Panc1 (cell line): ENCODE results near the gene NPTXR. TPM values are rescaled to one million over a fixed set of nuclear protein-coding genes. Genes with fewer than 3 reads are reported as not detected.

Experiments
- ATAC-seq: fragments of 200-7000 bp; cut with Tn5 transposase; 2 replicates; pipeline ENCODE4 v1.9.1; 2020; ENCODE audit warnings: mild to moderate bottlenecking, moderate library complexity
- BruUV-seq: library from RNA; stranded (reverse); fragments of 400-500 nt; replicated peaks from 2 replicates; lab custom pipeline; 2021; lab: Mats Ljungman, UMichigan
- CTCF ChIA-PET: fragments of 300-600 bp; sonication (Branson Sonifier 250); formaldehyde crosslinking; loops from one replicate; lab custom pipeline; 2022; ENCODE audit warnings: antibody characterized with exemption; lab: Charles Lee
- POLR2A ChIA-PET: fragments of 300-600 bp; sonication (Branson Sonifier 250); formaldehyde crosslinking; loops from one replicate; lab custom pipeline; 2022; ENCODE audit warnings: antibody characterized with exemption; lab: Charles Lee
- DNase-seq: peaks from one replicate; pipeline ENCODE4 v3.0.0-alpha.2; 2010; ENCODE audit warnings: low read depth, low spot score
- H3K27ac ChIP-seq: 2 replicates; pipeline ENCODE4 v1.5.1; 2011; ENCODE audit warnings: mild to moderate bottlenecking, low read length, inconsistent platforms
- H3K27me3 ChIP-seq: fragments of 200-500 bp; sonication (Bioruptor generic); 2 replicates; pipeline ENCODE4 v1.6.0; 2014; ENCODE audit warnings: low read length, inconsistent platforms; ENCODE audit not compliant: control insufficient read depth, insufficient read depth
- H3K36me3 ChIP-seq: fragments of 200-500 bp; sonication (Bioruptor generic); 2 replicates; pipeline ENCODE4 v1.5.1; 2014; ENCODE audit warnings: inconsistent platforms, mild to moderate bottlenecking, low read length, moderate library complexity; ENCODE audit not compliant: control insufficient read depth, insufficient read depth
- H3K4me1 ChIP-seq: 2 replicates; pipeline ENCODE4 v1.5.1; 2011; ENCODE audit warnings: inconsistent platforms, mild to moderate bottlenecking, low read length, moderate library complexity; ENCODE audit not compliant: control insufficient read depth, insufficient read depth
- H3K4me3 ChIP-seq, 2 experiments: 2 replicates each; pipeline ENCODE4 v1.5.1; 2011 to 2012; ENCODE audit warnings: low read depth in 2 of 2, low read length in 2 of 2, mild to moderate bottlenecking in 2 of 2, inconsistent platforms in 1 of 2, moderate library complexity in 1 of 2
- H3K9me3 ChIP-seq: fragments of 200-500 bp; sonication (Bioruptor generic); 2 replicates; pipeline ENCODE4 v1.5.1; 2014; ENCODE audit warnings: low read depth, mild to moderate bottlenecking, inconsistent platforms, low read length, moderate library complexity; ENCODE audit not compliant: control insufficient read depth, insufficient read depth
- CTCF ChIP-seq: fragments of 450-650 bp; IDR thresholded peaks from 2 replicates; pipeline ENCODE4 v1.5.1; 2017; ENCODE audit warnings: mild to moderate bottlenecking
- POLR2AphosphoS5 ChIP-seq: IDR thresholded peaks from 2 replicates; pipeline ENCODE4 v1.6.1; 2012; ENCODE audit warnings: mild to moderate bottlenecking, low read depth, low read length, moderate library complexity
- REST ChIP-seq, 2 experiments: IDR thresholded peaks; 2 replicates each; pipeline ENCODE4 v1.6.1; 2011 to 2012; ENCODE audit warnings: low read depth in 2 of 2, control low read depth in 1 of 2, low read length in 1 of 2, mild to moderate bottlenecking in 1 of 2, moderate library complexity in 1 of 2; ENCODE audit not compliant: insufficient read depth in 1 of 2
- SIN3A ChIP-seq: IDR thresholded peaks from 2 replicates; pipeline ENCODE4 v1.6.1; 2012; ENCODE audit warnings: low read depth, mild to moderate bottlenecking, low read length, moderate library complexity, borderline replicate concordance; ENCODE audit not compliant: insufficient read depth
- TCF7L2 ChIP-seq: IDR thresholded peaks from 2 replicates; pipeline ENCODE4 v1.6.1; 2011; ENCODE audit warnings: mild to moderate bottlenecking, low read depth, low read length, inconsistent platforms
- in situ Hi-C: cut with HindIII; loops from 2 replicates; pipeline ENCODE4 v1.10.0; 2016; ENCODE audit warnings: low sequenced_read_pairs, low pct_unique_long_range_greater_than_20kb
- intact Hi-C: fragments of 100-400 bp; cut with micrococcal nuclease; formaldehyde crosslinking; loops from one replicate; pipeline ENCODE4 v1.10.0; 2022; ENCODE audit not compliant: unreplicated experiment
- total RNA-seq: library from RNA; stranded (reverse); gene quantifications from one replicate; pipeline ENCODE4 v1.2.1, GENCODE V29; 2021; ENCODE audit not compliant: unreplicated experiment

The NPTXR gene
- total RNA-seq, 1 experiment from 2014 or later = 32.6 TPM

GRCh38 chr22:38834991-38835390 lies 8.8 kb downstream of the NPTXR start:
- ChIA-PET POLR2A (interaction anchor here (0.7 kb wide), 1 partner anchor 456 kb away, joined by 4 read pairs; no protein-coding TSS in a partner anchor), CTCF (no interaction called here)
- BruUV-seq = no TSS peak
- TF ChIP-seq TCF7L2 = no peak
- TF ChIP-seq POLR2AphosphoS5 = no peak
- TF ChIP-seq REST (IDR thresholded peaks at IDR 0.05; ENCODE audit: insufficient read depth in 1 of 2, low read depth in 2 of 2, low read length in 1 of 2) = no peak
- TF ChIP-seq SIN3A = no peak
- no peak for TF ChIP-seq CTCF
- ATAC-seq = no peak
- Histone ChIP-seq H3K9me3 (no peaks in the 10 kb centered on the region), H3K27me3 (no peaks in the 10 kb centered on the region), H3K27ac (no peak overlapping the region), H3K36me3 (no peaks in the 10 kb centered on the region), H3K4me3 (no peak overlapping the region), H3K4me1 (peaks cover 13% of the 10 kb centered on the region)
- in situ Hi-C loops (no loop called here), intact Hi-C loops (no loop called here)
- no peak for DNase-seq

- H3K27me3 ChIP-seq = no peaks in the 10 kb centered on the region
- TF ChIP-seq SIN3A (no peak), CTCF (no peak), TCF7L2 (no peak), REST (IDR thresholded peaks at IDR 0.05; ENCODE audit: insufficient read depth in 1 of 2, low read depth in 2 of 2, low read length in 1 of 2) (no peak), POLR2AphosphoS5 (no peak)
- BruUV-seq = no TSS peak
- intact Hi-C loops (no loop called here), in situ Hi-C loops (no loop called here)
- H3K9me3 ChIP-seq = no peaks in the 10 kb centered on the region
- H3K27ac ChIP-seq = no peak overlapping the region
- ATAC-seq (no peak), DNase-seq (no peak)
- ChIA-PET POLR2A (interaction anchor here (0.6 to 0.7 kb wide), 2 partner anchors 71 to 457 kb away, joined by 4 to 9 read pairs; no protein-coding TSS in a partner anchor), CTCF (interaction anchor here (0.6 to 0.7 kb wide), 2 partner anchors 11 to 88 kb away, joined by 8 to 14 read pairs; no protein-coding TSS in a partner anchor)
- H3K4me1 ChIP-seq = peaks cover 9% of the 10 kb centered on the region; the same call in 1 of the 2 replicates
- no peak overlapping the region for H3K4me3 ChIP-seq
- no peaks in the 10 kb centered on the region for H3K36me3 ChIP-seq
These were observed 9.4 kb downstream of the NPTXR start for GRCh38 chr22:38834215-38834953.
